Measurements from ENCODE around the gene CCR5AS.

The CCR5AS gene

DNA sequence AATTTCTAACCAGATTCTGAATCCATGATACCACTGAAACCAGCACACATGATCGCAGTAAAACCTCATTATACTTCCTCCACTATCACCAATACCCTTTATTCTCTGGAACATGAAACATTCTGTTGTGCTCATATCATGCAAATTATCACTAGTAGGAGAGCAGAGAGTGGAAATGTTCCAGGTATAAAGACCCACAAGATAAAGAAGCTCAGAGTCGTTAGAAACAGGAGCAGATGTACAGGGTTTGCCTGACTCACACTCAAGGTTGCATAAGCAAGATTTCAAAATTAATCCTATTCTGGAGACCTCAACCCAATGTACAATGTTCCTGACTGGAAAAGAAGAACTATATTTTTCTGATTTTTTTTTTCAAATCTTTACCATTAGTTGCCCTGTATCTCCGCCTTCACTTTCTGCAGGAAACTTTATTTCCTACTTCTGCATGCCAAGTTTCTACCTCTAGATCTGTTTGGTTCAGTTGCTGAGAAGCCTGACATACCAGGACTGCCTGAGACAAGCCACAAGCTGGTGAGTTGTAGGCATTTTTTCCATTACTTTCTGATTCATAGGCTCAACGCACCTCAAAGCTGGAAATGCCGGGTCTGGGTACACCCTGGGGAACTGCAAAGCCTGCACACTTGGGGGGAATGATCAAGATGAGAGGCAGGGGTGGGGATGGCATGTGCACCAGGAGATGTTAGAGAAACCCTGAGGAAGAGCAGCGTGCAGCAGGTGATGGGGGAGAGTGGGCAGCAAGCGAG is 53.0 kb downstream of the CCR5AS start, which contains the start of gene CCR2:
CCR2 (plus strand) TSS at position 465 of the 764 bp plus-strand sequence. CDS start 3,417 bp downstream, outside the sequence.
- H3F3A ChIP-seq (ENCODE audit: insufficient read depth): no peaks in the 10 kb centered on the region
- DNase-seq: no peak
- no peaks in the 10 kb centered on the region for H3K9me2 ChIP-seq (ENCODE audit: insufficient read depth)
- no peak within 1 kb of the TSS for H3K4me2 ChIP-seq (ENCODE audit: unreplicated experiment)
- in situ Hi-C loops (cut with MboI): loop anchor here (25.0 kb wide), 2 partner anchors 417 to 592 kb away; partner anchors contain the start of gene CXCR6
- no peak within 1 kb of the TSS for H2AFZ ChIP-seq
- WGBS, 2 experiments (ENCODE audit: low coverage in 1 of 2, low lambda C conversion rate in 2 of 2, missing lambda C conversion rate in 2 of 2): 45 to 51% methylated on average over 7 of the region's 7 CpGs
- H4K20me1 ChIP-seq (ENCODE audit: insufficient read depth): no peaks in the 10 kb centered on the region
- H3K36me3 ChIP-seq (ENCODE audit: low read depth): no peaks in the 10 kb centered on the region
- H3K9ac ChIP-seq: no peak within 1 kb of the TSS
- TF ChIP-seq EZH2phosphoT487 (IDR thresholded peaks at IDR 0.05; ENCODE audit: insufficient read depth, low read depth) (no peak), EZH2 (IDR thresholded peaks at IDR 0.05; ENCODE audit: insufficient read depth, poor library complexity, severe bottlenecking) (no peak)
- H3K4me1 ChIP-seq (ENCODE audit: insufficient read depth): no peaks in the 10 kb centered on the region
- no peaks in the 10 kb centered on the region for H3K9me3 ChIP-seq (ENCODE audit: low read depth)
- H3K4me3 ChIP-seq: no peak within 1 kb of the TSS
- no peak within 1 kb of the TSS for H3K27ac ChIP-seq
- H3K79me2 ChIP-seq (ENCODE audit: insufficient read depth): no peaks in the 10 kb centered on the region
- peaks cover 51% of the 10 kb centered on the region for H3K27me3 ChIP-seq (replicated peaks; ENCODE audit: insufficient read depth)

DNA sequence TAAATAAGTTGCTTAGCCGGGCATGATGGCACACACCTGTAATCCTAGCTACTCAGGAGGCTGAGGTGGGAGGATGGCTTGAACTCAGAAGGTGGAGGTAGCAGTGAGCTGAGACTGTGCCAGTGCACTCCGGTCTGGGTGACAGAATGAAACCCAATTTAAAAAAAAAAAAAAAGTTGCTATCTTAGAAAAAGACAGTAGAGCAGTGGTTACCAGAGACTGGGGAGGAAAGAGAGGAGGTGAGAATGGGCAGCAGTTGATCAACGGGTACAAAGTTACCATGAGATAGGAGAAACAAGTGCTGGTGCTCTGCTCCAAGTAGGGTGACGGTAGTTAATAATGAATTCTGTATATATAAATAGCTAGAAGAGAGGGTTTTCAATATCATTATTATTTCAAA is 53.8 kb downstream of the CCR5AS start:
- in situ Hi-C loops (cut with MboI): loop anchor here (25.0 kb wide), 2 partner anchors 416 to 591 kb away; partner anchors contain the start of gene CXCR6
- Histone ChIP-seq H3K4me3 (no peak overlapping the region), H3K9ac (no peak overlapping the region), H3K4me2 (ENCODE audit: unreplicated experiment) (no peak overlapping the region), H3K79me2 (ENCODE audit: insufficient read depth) (no peaks in the 10 kb centered on the region), H2AFZ (no peak overlapping the region), H3K27me3 (replicated peaks; ENCODE audit: insufficient read depth) (peaks cover 51% of the 10 kb centered on the region), H3K4me1 (ENCODE audit: insufficient read depth) (no peaks in the 10 kb centered on the region), H3K36me3 (ENCODE audit: low read depth) (no peaks in the 10 kb centered on the region), H3K27ac (no peak overlapping the region), H4K20me1 (ENCODE audit: insufficient read depth) (no peaks in the 10 kb centered on the region), H3K9me3 (ENCODE audit: low read depth) (no peaks in the 10 kb centered on the region), H3K9me2 (ENCODE audit: insufficient read depth) (no peaks in the 10 kb centered on the region), H3F3A (ENCODE audit: insufficient read depth) (no peaks in the 10 kb centered on the region)
- TF ChIP-seq EZH2 (IDR thresholded peaks at IDR 0.05; ENCODE audit: insufficient read depth, poor library complexity, severe bottlenecking): no peak
- TF ChIP-seq EZH2phosphoT487 (IDR thresholded peaks at IDR 0.05; ENCODE audit: insufficient read depth, low read depth): no peak
- WGBS, 2 experiments (ENCODE audit: low coverage in 1 of 2, low lambda C conversion rate in 2 of 2, missing lambda C conversion rate in 2 of 2): 52 to 62% methylated on average over 4 of the region's 4 CpGs
- DNase-seq: no peak

DNA sequence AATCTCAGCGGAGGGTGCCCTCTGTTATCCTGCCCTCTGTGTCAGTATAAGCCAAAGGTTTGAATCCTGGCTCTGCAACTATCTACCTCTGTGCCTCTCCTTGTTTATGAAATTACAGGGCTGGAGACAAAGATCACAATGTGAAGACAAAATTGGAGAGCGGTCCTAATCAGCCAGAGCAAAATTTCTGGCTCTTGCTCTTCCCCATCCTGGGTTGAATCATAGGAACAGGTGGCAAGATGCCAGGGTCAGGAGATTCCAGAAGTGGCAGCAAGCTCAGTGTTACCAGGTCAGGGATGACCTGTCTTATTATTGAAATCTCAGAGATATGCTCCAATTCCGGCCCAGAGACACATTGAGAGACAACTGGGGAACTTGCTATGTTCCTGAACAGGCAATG is 55.2 kb downstream of the CCR5AS start:
- Histone ChIP-seq H3K9me2 (ENCODE audit: insufficient read depth) (no peaks in the 10 kb centered on the region), H3K36me3 (ENCODE audit: low read depth) (no peaks in the 10 kb centered on the region), H3K9me3 (ENCODE audit: low read depth) (no peaks in the 10 kb centered on the region), H3K79me2 (ENCODE audit: insufficient read depth) (no peaks in the 10 kb centered on the region), H3K9ac (no peak overlapping the region), H3K4me1 (ENCODE audit: insufficient read depth) (no peaks in the 10 kb centered on the region), H3K27ac (no peak overlapping the region), H3F3A (ENCODE audit: insufficient read depth) (no peaks in the 10 kb centered on the region), H3K4me3 (no peak overlapping the region), H4K20me1 (ENCODE audit: insufficient read depth) (no peaks in the 10 kb centered on the region), H3K27me3 (replicated peaks; ENCODE audit: insufficient read depth) (peaks cover 53% of the 10 kb centered on the region), H2AFZ (no peak overlapping the region), H3K4me2 (ENCODE audit: unreplicated experiment) (no peak overlapping the region)
- in situ Hi-C loops (cut with MboI): loop anchor here (25.0 kb wide), 2 partner anchors 414 to 589 kb away; partner anchors contain the start of gene CXCR6
- 58 to 61% methylated on average over 3 of the region's 3 CpGs for WGBS, 2 experiments (ENCODE audit: low coverage in 1 of 2, low lambda C conversion rate in 2 of 2, missing lambda C conversion rate in 2 of 2)
- TF ChIP-seq EZH2 (IDR thresholded peaks at IDR 0.05; ENCODE audit: insufficient read depth, poor library complexity, severe bottlenecking) (no peak), EZH2phosphoT487 (IDR thresholded peaks at IDR 0.05; ENCODE audit: insufficient read depth, low read depth) (no peak)
- DNase-seq: no peak

DNA sequence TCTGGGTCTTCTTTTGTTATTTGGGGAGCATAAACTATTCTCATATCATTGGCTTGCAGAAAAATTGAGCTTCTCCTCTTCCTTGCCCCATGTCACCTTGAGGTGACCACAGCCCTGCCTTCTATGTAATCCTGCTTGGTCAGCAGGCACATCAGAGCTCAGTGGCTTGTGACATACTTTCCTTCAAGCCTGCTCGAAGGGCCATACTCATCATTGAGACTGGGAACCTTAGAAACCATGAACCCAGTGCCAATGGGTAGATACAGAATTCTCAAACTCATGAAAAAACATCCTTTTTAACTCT is 56.7 kb downstream of the CCR5AS start:
- Histone ChIP-seq H3F3A (ENCODE audit: insufficient read depth) (no peaks in the 10 kb centered on the region), H3K4me1 (ENCODE audit: insufficient read depth) (no peaks in the 10 kb centered on the region), H3K9me2 (ENCODE audit: insufficient read depth) (no peaks in the 10 kb centered on the region), H4K20me1 (ENCODE audit: insufficient read depth) (no peaks in the 10 kb centered on the region), H3K9ac (no peak overlapping the region), H3K4me3 (no peak overlapping the region), H3K79me2 (ENCODE audit: insufficient read depth) (no peaks in the 10 kb centered on the region), H3K4me2 (ENCODE audit: unreplicated experiment) (no peak overlapping the region), H3K27me3 (replicated peaks; ENCODE audit: insufficient read depth) (peaks cover 44% of the 10 kb centered on the region), H3K9me3 (ENCODE audit: low read depth) (no peaks in the 10 kb centered on the region), H2AFZ (no peak overlapping the region), H3K27ac (no peak overlapping the region), H3K36me3 (ENCODE audit: low read depth) (no peaks in the 10 kb centered on the region)
- TF ChIP-seq EZH2phosphoT487 (IDR thresholded peaks at IDR 0.05; ENCODE audit: insufficient read depth, low read depth) (no peak), EZH2 (IDR thresholded peaks at IDR 0.05; ENCODE audit: insufficient read depth, poor library complexity, severe bottlenecking) (no peak)
- 4% methylated on average over 1 of the region's 1 CpG for WGBS, 2 experiments (ENCODE audit: low coverage in 1 of 2, low lambda C conversion rate in 2 of 2, missing lambda C conversion rate in 2 of 2)
- DNase-seq: no peak
- in situ Hi-C loops (cut with MboI): loop anchor here (25.0 kb wide), 2 partner anchors 413 to 588 kb away; partner anchors contain the start of gene CXCR6

All from GM23248 (cell line).